NCI-H2107 (cell line): Measurements from ENCODE around the gene IGSF3.
"Not testable (repeated sequence)": the region's sequence is repeated elsewhere in the genome, so short reads cannot be mapped to it uniquely, and the experiment has no call there.

ENCODE experiments used
- DNase-seq: peaks from one replicate; lab custom pipeline; 2025; lab: John Stamatoyannopoulos, UW

The IGSF3 gene

DNA sequence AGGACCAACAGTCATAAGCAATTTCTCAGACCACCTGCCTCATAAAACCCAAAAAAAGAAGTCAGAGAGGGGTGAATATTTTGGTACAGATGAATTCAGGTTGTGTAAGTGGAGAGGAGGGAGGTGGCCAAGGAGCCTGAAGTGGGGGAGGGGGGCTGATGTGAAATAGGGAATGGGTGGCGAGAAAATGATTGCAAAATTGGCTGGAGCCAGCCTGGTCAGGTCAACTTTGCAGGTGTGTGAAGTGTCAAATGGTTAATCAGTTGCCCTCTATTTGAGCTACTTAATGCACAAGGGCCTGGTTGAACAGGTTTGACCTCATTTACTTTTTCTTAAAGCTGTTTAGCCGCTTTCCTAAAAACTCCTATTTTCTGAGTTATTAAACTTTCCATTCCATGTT lies 38.1 kb downstream of the IGSF3 start:
- DNase-seq, result not testable (repeated sequence)

DNA sequence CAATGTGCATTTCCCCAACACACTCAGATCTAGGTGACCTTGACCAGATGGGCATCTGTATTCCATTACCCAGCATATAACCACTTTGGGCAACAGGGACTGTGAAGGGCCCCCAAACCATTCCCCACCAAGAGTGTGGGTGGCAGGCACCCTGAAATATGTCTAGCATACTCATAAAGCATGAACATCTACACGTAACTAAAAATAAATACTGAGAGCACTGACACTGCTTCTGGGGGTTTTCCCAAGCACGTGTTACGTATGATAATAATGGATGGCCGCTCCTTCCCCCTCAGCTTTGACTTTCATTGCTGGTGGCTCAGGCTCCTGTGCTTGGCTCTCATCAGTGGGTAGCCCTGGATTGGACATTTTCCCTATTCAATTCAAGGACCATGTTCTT lies 39.1 kb downstream of the IGSF3 start:
- no peak for DNase-seq

DNA sequence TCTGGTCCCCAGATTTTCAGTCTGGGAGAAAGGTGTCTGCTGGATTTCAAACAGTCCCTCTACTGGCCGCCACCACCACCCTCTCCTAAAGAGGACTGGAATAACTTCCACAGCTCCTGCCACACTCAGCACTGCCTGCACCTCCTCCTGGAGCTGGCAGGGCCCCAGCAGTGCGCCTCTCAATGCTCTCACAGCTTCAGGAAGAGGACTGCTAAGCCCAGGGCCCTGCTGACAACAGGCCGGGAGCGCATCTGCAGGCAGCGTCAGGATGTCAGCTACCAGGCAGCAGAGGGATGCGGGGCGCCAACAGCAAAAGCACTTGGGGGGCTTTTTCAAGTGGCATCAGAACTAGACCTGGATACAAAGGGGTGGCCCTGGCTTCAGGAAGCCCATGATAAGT lies 40.2 kb downstream of the IGSF3 start:
- not testable (repeated sequence) for DNase-seq

DNA sequence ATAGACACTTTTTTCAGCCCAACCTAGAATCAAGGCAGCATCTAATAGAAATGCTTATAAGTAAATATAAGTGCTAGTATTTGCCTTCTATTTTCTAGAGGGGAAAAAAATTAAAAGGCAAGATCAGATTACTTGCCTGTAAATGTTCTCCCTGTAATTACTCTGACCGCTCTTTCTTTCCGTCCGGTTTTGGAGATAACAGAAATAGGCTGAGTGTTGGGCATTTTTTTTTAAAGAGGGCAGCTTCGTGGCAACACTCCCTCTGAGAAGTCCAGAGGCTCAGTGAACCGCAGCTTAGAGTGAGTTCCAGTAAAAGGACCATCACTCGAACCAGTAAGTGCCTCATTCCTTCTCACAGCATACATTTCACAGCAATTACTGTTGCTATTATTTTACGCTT lies 40.6 kb downstream of the IGSF3 start:
- not testable (repeated sequence) for DNase-seq

DNA sequence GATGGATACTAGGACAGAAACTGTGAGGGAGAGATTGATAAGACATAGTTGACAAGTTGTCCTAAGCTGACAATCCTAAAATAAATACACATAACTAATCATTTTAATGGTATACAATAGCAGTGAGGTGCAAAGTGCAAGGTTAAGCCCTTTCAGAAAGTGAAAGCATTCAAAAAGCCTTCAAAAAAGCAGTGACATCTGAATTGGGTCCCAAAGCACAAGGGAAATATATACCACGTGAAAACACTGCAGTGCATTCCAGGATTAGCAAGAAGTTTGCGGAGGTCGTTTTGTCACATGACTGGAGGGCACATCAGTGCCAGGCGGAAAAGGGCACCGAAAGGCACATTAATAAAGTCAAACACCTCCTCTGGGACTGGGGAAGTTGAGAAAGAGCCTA lies 42.4 kb downstream of the IGSF3 start:
- DNase-seq, result not testable (repeated sequence)

DNA sequence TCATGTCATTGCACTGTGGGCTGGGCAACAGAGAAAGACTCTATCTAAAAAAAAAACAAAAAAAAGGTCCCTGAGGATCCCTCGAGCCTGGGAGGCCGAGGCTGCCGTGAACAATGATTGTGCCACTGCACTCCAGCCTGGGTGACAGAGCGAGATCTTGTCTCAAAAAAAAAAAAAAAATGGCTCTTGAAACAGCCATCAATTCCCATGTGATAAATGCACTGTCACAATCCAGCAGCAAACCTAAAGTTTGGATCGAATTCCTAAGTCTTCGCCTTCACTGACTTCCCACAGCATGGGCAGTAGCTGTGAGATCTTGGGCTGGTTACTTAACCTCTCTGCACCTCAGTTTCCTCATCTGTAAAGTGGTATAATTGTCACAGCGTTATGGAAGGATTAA lies 43.5 kb downstream of the IGSF3 start:
- no peak for DNase-seq

DNA sequence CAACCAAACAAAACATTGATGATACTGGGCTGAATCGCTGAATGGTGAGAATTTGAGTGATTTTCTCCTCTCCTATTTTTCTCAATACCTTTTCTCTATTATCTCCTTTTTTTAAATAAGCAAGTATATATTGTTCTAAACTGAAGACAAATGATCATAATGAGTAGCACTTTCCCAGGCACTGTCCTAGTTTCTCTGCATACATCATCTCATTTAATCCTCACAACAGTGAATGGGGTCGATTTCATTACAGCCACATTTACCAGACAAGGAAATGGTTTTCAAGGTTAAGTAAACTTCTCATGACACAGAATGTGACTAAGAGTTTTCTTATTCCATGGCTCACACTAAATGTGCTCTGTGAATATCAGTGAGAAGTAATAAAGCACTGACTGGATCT lies 45.0 kb downstream of the IGSF3 start:
- DNase-seq, result not testable (repeated sequence)

DNA sequence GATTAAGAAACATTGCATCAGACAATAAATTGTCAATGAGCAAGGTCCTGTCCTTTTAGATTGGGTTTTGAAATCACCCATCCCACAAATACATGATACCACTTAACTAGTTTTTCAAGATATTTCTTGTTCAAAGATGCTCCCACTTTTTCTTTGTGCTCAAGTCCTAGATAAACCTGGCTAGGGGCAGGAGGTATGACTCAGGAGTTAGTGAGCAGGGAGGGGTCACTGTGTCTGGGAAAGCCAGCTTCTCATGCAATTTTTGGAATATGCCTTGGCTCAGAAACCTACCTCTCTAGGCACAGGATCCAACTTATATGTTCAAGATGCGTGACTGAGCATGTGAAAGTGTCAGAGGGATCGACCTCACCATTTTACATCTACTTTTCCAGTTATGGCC lies 45.8 kb downstream of the IGSF3 start:
- not testable (repeated sequence) for DNase-seq

DNA sequence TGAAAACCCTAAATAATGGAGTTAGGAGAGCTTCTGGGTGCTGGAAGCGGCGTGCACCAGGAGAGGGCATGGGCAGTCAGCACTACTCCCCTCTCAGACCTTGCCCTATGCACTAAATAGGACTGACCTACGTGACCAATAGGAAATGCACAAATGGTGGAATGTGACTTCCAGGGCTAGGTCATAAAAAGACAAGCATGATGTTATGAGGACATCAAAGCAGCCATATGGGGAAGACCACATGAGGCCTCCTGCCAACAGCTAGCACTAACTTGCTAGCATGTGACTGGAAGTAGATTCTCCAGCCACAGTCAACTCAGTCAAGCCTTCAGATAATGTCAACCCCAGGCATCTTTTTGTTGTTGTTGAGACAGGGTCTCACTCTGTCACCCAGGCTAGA lies 47.1 kb downstream of the IGSF3 start:
- not testable (repeated sequence) for DNase-seq

DNA sequence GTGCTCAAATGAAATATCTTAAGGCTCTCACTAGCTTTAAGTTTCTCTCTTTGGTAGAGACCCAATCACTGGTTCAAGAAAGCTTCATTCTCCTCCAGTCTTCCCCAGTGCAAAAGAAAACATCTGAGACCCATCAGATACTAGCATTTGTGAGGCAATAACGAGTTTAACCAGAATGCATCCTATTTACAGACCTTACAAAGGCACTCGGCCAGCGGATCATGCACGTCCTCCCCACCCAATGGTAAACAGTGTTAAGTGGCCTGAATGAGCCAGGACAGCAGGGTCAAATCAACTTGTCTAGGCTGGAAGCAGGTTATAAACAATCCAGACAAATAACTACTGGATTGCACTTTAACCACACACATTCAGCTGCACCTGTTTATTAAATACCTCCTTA lies 48.4 kb downstream of the IGSF3 start:
- not testable (repeated sequence) for DNase-seq

DNA sequence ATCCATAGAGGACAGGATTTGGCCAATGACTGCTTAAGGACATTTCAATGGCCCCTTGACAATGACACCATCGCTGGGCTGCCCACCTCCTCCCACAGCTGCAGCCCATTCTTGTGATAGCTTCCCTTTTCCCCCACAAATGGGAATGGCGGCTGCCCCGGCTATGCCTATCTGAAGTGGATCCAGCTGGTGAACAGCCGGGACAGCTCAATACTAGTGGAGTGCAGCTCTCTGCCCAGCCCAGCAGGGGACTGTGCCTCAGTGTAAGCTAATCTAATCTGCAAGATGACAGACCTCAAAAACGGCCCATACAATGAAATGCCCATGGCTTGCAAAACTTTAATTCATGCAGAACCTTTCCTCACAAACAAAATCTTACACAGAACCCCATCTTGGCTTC lies 49.7 kb downstream of the IGSF3 start:
- DNase-seq, result not testable (repeated sequence)

DNA sequence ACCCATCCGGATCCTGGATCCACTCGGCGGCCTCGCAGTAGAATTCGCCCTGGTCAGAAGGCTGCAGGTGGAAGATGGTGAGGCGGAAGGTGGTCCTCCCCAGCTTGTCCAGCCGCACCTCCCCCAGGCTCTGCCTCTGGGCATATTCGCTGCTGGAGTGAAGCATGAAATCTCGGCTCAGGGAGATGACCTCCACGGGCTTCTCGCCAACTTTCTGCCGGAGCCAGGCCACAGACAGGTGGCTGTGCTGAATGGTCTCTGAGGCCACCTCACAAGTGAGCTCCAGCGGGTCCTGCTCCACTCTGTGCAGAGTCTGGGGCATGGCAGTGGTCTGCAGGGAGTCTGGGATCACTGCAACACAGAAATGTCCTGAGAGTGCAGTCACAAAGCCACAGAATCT lies 53.7 kb downstream of the IGSF3 start:
- not testable (repeated sequence) for DNase-seq

DNA sequence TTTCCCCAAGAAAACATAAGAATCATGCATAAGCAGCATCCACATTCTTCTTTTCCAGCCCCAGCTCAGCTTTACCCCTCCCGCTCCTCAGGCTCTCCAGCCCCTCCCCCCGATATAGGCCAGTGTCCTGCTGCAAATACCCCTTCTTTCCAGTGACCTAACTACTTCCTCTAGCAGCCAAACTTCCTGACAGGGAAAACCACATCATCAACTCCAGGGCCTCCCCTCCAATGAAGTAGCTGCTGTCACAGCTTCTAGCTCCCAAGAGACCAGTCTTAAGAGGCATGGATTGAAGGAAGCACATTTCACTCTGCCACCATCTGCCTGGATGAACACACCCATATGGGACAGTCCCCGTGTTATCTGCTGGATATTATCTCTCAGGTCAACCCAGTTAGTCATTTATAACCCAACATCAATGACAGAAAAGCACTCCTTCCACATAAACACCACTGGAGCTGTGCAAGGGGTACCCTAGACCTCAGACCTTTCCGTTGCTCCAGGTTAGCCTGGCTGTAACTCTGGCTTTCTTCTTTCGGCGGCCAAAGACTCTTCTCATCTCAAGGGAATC lies 57.6 kb downstream of the IGSF3 start:
- DNase-seq, result not testable (repeated sequence)

DNA sequence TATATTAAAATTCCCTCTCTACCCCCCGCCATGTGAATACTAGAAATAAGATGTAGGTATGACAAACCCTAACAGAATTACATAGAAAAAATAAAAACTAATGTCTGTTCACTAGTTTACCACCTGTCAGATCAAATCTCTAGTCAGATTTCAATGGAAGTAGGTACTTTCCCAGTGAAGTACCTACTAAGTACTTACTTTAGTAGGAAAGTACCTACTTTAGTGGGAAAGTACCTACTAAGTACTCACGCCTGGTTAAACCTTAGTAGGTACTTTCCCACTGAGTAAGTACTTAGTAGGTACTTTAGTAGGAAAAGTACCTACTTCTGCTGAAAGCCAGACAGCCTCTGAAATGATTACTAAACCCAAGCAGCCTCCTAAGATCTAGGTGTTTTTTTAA lies 58.7 kb downstream of the IGSF3 start:
- DNase-seq, result not testable (repeated sequence)

DNA sequence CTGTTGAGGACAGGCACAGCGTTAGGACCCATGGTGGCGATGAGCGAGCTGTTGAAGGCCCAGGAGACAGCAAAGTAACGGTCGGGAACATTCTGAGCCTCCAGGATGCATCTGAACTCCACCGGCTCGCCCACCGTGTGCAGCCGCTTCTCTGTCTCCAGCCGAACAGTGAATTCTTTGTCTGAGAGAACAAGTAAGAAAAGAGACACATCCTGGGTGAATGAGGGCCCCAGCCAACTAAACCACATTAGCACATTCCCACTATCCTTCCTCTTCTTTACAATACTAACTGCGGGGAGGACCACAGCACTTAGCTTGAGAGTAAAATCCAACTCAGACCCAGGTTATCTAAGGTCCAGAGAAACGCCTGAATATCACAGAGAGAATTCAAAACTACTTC lies 59.4 kb downstream of the IGSF3 start:
- DNase-seq, result not testable (repeated sequence)

DNA sequence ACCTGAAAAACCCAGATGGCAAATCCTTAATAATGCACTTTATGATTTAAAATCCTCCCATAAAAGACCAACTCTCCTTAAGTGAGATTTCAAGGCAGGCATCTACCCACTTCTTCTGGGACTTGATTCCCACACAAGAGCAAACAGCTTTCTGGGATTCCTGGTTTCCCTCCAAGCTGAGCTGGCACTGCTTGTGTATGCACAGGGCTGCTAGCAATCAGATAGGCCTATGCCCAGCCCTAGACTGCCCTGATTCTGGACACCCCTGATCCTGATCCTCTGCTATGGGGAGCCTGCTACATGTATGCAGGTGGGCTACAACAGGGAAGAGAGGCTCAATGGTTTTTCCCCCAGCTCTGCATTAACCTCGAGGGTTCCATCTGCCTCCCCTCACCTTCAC lies 60.1 kb downstream of the IGSF3 start:
- not testable (repeated sequence) for DNase-seq

DNA sequence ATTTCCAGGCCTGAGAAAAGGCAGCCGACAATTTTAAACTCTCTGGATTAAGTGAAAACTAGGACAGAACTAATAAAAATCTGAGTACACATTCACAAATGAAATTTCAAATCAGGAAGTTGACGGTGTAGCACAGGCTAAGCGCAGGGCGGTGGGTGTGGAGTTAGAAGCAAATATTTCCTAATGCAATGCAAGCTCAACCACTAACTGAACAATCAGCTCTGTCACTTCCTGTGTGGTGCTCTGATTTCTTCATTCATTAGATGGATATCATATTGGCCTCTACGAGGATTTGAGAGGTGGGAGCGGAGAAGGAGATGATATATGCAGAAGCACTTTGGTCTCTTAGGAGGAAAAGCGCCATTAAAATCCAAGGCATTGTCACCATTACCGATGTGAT lies 61.5 kb downstream of the IGSF3 start:
- DNase-seq, result not testable (repeated sequence)

DNA sequence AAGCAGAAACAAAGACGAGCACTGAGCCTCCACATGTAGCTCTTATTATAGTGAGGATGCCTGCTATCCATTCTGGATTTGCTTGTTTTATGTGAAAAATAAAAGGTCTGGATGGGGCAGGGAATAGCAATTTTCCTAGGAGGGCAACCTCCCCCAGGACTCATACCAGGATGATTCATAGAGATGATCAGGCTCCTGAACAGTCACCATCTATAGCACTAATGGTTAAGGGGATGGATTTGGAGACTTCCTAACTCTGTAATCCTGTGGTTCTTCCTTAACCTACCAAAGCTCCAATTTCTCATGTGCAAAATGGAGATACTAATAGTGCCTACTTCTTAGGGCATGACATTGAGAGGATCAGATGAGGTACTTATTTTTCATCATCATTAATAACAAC lies 62.2 kb downstream of the IGSF3 start:
- no peak for DNase-seq

DNA sequence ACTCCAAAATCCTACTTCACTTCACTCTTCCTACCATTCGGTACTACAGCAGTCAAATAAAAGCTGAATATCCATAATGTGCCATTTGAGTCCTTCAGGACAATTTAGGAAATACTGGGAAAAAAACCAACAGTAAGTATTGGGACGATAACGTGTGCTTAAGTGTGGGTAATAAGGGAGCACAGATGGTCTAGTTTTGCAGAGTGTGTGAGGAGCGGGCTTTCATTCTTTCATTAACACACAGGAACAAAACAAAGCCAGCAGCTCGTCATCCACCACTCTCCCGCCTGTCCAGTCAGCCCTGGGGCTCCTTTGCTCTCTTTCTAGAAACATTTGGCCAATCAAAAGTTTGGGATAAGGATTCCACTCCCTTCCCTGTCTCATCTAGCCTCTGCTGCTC lies 63.1 kb downstream of the IGSF3 start:
- not testable (repeated sequence) for DNase-seq

DNA sequence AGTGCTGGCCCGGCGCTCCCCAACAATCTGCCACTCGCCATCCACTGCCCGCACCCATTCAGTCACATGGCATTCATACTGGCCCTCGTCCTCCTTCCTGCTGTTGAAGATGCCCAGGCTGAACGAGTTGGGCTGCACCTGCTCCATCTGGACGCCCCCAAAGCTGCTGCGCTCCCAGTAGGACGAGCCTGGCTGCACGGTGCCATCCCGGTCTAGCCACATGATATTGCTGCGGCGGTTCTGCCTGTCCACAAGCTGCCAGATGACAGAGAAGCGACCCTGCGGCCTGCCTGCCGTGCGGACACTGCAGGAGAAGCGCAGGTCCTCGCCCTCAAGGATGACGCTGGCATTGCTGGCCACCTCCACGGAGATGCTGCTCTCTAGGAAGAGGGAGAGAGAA lies 63.9 kb downstream of the IGSF3 start:
- not testable (repeated sequence) for DNase-seq

DNA sequence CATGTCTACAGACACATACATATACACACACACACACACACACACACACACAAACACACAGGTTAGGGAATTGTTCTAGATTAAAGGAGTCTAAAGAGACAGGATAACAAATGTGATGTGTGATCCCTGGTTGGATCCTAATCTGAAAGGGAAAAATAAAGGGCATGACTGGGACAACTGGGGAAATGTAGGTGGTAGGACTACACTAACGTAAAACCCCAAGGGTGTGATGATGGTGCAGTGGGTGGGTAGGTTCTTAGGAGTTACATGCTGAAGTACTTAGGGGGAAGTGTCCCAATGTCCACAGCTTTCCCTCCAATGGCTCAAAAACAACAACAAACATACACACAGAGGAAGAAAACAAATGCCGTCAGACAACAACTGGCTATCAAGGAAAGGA lies 68.2 kb downstream of the IGSF3 start:
- not testable (repeated sequence) for DNase-seq

DNA sequence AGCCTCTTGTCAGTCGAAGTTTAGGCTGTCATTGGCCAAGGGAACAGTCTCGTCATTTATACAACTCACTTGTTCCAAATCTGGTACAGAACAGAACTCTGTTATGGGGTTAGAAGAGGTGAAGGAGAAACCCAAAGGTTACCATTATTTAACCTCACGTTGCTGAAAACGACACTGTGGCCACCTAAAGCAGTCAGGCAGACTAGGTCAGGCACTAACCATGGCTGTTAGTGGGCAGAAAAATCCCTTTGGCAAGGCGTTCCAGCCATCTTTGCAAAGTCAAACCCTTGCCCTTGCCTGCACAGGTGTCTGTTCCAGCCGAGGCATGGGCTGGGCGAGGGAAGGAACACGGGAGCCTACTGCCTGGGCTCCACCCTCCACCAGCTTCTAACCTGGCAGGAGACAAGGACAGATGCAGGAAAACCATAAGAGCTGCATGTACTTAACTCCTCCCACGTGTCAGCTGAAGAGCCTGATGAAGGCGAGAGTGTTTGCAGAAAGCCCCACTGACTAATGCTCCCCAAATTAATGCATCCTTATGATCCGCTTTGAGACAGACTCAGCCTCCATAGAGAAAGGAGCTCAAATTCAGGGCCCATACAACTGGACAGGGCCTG lies 69.0 kb downstream of the IGSF3 start:
- DNase-seq, result not testable (repeated sequence)

DNA sequence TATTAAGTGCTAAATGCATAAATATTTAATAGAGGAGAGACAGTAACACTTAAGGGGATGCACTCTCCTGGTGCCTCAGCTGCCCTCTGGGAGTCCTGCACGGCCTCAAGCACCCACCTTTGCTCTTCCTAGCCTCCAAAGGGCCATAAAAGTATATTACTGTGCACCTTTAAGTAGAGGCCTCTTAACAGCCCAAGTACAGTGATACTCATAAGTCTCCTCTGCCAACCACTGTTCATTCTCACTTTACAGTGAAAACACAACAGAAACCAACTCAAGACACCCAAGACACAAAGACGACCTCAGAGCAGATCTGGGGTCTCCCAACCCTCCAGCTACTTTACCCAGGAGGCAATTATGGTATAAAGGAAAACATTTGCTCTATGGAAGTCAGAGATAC lies 70.1 kb downstream of the IGSF3 start:
- DNase-seq, result not testable (repeated sequence)

DNA sequence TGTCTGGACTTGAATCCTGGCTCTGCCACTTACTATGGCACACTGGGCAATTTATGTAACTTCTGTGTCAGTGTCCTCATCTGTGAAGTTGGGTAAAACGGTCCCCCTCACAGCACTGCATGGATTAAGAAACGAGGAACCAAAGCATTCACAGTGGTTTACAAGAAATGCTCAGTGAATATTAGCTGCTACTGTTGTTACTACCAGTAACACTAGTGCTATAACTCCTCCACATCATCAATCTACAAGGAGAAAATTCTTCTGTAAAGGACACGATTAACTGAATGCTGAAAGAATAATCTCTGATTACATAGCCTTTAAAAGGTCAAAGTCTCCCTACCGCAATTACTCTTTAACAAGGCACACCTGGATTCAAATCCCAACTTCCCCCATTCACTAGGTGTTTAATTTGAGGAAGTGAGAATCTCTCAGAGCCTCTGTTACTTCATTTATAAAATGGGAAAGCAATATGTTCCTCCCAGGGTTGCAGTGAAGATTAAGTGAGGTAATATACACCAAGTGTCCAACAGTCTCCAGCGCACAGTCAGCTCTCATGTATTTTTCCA lies 70.7 kb downstream of the IGSF3 start:
- DNase-seq, result not testable (repeated sequence)
